Measurements from ENCODE around the gene PPFIBP1. TPM values are rescaled to one million over a fixed set of nuclear protein-coding genes. Genes with fewer than 3 reads are reported as not detected.

Gene PPFIBP1
- total and polyA plus RNA-seq, 2 experiments from 2014 or later, result 23.9 to 38.6 TPM

DNA sequence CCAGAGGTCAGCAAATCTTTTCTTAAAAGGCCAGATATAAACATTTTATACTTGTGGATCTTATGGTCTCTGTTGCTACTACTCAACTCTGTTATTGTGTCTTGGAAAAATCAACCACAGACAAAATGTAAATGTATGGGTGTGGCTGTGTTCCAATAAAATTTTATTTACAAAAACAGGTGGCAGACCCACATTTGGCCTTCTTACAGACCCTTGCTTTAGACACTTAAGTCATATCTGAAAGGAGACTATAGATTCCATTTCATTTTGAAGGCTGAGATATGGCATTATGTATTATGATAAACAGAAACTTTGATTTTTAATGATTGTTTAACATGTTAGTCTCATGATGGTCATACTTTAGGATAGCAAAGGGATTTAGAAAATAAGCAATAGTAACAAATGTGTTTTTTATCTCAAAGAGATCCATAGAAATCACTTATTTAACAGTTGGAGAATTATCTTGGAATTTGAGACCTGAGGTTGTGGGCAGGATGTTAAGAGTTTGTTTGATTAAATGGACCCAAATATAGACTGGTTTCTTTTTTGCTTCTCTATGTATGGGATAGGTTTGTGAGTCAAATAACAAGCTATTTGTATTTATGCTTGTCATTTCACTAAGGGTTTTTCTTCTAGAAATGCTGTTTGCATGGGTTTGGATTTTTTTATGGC, 51.2 kb downstream of the PPFIBP1 start:
- Histone ChIP-seq H3K36me3 (replicated peaks; ENCODE audit: insufficient read depth, low read depth) (no peaks in the 10 kb centered on the region), H3K27ac (no peak overlapping the region), H3K9me2 (replicated peaks; ENCODE audit: insufficient read depth) (no peaks in the 10 kb centered on the region), H4K20me1 (ENCODE audit: insufficient read depth, poor library complexity, severe bottlenecking) (no peaks in the 10 kb centered on the region), H3K4me3 (no peak overlapping the region), H3K79me2 (peaks cover 37% of the 10 kb centered on the region), H3K9me3 (ENCODE audit: low read depth) (no peaks in the 10 kb centered on the region), H2AFZ (no peak overlapping the region), H3K4me2 (no peak overlapping the region), H3K27me3 (no peaks in the 10 kb centered on the region), H3K4me1 (ENCODE audit: insufficient read depth) (no peaks in the 10 kb centered on the region)
- no peak for TF ChIP-seq EZH2 (IDR thresholded peaks at IDR 0.05; ENCODE audit: borderline replicate concordance)
- TF ChIP-seq, protein P1, sequence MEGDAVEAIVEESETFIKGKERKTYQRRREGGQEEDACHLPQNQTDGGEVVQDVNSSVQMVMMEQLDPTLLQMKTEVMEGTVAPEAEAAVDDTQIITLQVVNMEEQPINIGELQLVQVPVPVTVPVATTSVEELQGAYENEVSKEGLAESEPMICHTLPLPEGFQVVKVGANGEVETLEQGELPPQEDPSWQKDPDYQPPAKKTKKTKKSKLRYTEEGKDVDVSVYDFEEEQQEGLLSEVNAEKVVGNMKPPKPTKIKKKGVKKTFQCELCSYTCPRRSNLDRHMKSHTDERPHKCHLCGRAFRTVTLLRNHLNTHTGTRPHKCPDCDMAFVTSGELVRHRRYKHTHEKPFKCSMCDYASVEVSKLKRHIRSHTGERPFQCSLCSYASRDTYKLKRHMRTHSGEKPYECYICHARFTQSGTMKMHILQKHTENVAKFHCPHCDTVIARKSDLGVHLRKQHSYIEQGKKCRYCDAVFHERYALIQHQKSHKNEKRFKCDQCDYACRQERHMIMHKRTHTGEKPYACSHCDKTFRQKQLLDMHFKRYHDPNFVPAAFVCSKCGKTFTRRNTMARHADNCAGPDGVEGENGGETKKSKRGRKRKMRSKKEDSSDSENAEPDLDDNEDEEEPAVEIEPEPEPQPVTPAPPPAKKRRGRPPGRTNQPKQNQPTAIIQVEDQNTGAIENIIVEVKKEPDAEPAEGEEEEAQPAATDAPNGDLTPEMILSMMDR (IDR thresholded peaks at IDR 0.05; ENCODE audit: poor library complexity), result no peak
- TF ChIP-seq EZH2phosphoT487 (IDR thresholded peaks at IDR 0.05; ENCODE audit: low read depth, severe bottlenecking, unreplicated experiment), result no peak
- DNase-seq (ENCODE audit: low spot score), result no peak

GRCh38 chr12:27575762-27576118, 51.7 kb downstream of the PPFIBP1 start:
- no peak overlapping the region for H3K27ac ChIP-seq

GRCh38 chr12:27576667-27577347, 52.8 kb downstream of the PPFIBP1 start:
- WGBS (ENCODE audit: low lambda C conversion rate, missing lambda C conversion rate), result 93% methylated on average over 3 of the region's 3 CpGs
- no peak overlapping the region for H3K4me2 ChIP-seq
- no peak overlapping the region for H3K27ac ChIP-seq
- H3K4me1 ChIP-seq (ENCODE audit: insufficient read depth), result no peaks in the 10 kb centered on the region
- DNase-seq (ENCODE audit: low spot score), result no peak
- H3K27me3 ChIP-seq, result no peaks in the 10 kb centered on the region
- no peak overlapping the region for H2AFZ ChIP-seq
- H4K20me1 ChIP-seq (ENCODE audit: insufficient read depth, poor library complexity, severe bottlenecking), result no peaks in the 10 kb centered on the region
- H3K4me3 ChIP-seq, result no peak overlapping the region
- H3K36me3 ChIP-seq (replicated peaks; ENCODE audit: insufficient read depth, low read depth), result no peaks in the 10 kb centered on the region
- peaks cover 32% of the 10 kb centered on the region for H3K79me2 ChIP-seq
- TF ChIP-seq, protein P1 (IDR thresholded peaks at IDR 0.05; ENCODE audit: poor library complexity), result no peak
- no peak for TF ChIP-seq EZH2phosphoT487 (IDR thresholded peaks at IDR 0.05; ENCODE audit: low read depth, severe bottlenecking, unreplicated experiment)
- TF ChIP-seq EZH2 (IDR thresholded peaks at IDR 0.05; ENCODE audit: borderline replicate concordance), result no peak
- no peaks in the 10 kb centered on the region for H3K9me3 ChIP-seq (ENCODE audit: low read depth)
- no peaks in the 10 kb centered on the region for H3K9me2 ChIP-seq (replicated peaks; ENCODE audit: insufficient read depth)

More at GRCh38 chr12:27575762-27576118, 51.7 kb downstream of the PPFIBP1 start:
- H2AFZ ChIP-seq, result no peak overlapping the region
- DNase-seq (ENCODE audit: low spot score), result no peak
- no peak overlapping the region for H3K4me3 ChIP-seq
- TF ChIP-seq EZH2phosphoT487 (IDR thresholded peaks at IDR 0.05; ENCODE audit: low read depth, severe bottlenecking, unreplicated experiment), result no peak
- TF ChIP-seq, protein P1 (IDR thresholded peaks at IDR 0.05; ENCODE audit: poor library complexity), result no peak
- no peak for TF ChIP-seq EZH2 (IDR thresholded peaks at IDR 0.05; ENCODE audit: borderline replicate concordance)
- no peaks in the 10 kb centered on the region for H3K27me3 ChIP-seq
- WGBS (ENCODE audit: low lambda C conversion rate, missing lambda C conversion rate), result 85% methylated on average over 2 of the region's 2 CpGs
- no peaks in the 10 kb centered on the region for H3K4me1 ChIP-seq (ENCODE audit: insufficient read depth)
- no peaks in the 10 kb centered on the region for H3K9me2 ChIP-seq (replicated peaks; ENCODE audit: insufficient read depth)
- no peaks in the 10 kb centered on the region for H4K20me1 ChIP-seq (ENCODE audit: insufficient read depth, poor library complexity, severe bottlenecking)
- H3K36me3 ChIP-seq (replicated peaks; ENCODE audit: insufficient read depth, low read depth), result no peaks in the 10 kb centered on the region
- no peak overlapping the region for H3K4me2 ChIP-seq
- no peaks in the 10 kb centered on the region for H3K9me3 ChIP-seq (ENCODE audit: low read depth)
- peaks cover 37% of the 10 kb centered on the region for H3K79me2 ChIP-seq

Data from hepatocyte (in vitro differentiated cells).